GM12891 (cell line): ENCODE data around the gene CMTM2.

Experiments used
- DNase-seq: peaks from one replicate; pipeline ENCODE4 v3.0.0; 2011; ENCODE audit warnings: low spot score; ENCODE audit not compliant: insufficient read length
- FAIRE-seq: peaks from 2 replicates; lab custom pipeline; 2011; peaks lifted over from hg19 to GRCh38; lab: Jason Lieb, UNC
- PAX5 ChIP-seq: IDR thresholded peaks from 2 replicates; pipeline ENCODE4 v1.6.1; 2011; ENCODE audit warnings: low read length, moderate library complexity, mild to moderate bottlenecking; ENCODE audit not compliant: insufficient read depth, severe bottlenecking
- POLR2A ChIP-seq: IDR thresholded peaks from 2 replicates; pipeline ENCODE4 v1.6.1; 2011; ENCODE audit warnings: low read depth, low read length, control low read depth
- POLR2AphosphoS5 ChIP-seq: IDR thresholded peaks from 2 replicates; pipeline ENCODE4 v1.6.1; 2011; ENCODE audit warnings: low read depth, low read length, control low read depth
- POU2F2 ChIP-seq: IDR thresholded peaks from 2 replicates; pipeline ENCODE4 v1.6.1; 2011; ENCODE audit warnings: low read depth, mild to moderate bottlenecking, control low read depth, low read length, moderate library complexity
- SPI1 ChIP-seq: IDR thresholded peaks from 2 replicates; pipeline ENCODE4 v1.6.1; 2011; ENCODE audit warnings: low read depth, low read length, control low read depth
- TAF1 ChIP-seq: IDR thresholded peaks from 2 replicates; pipeline ENCODE4 v1.6.1; 2011; ENCODE audit warnings: low read depth, low read length, control low read depth

The CMTM2 gene

GRCh38 chr16:66544016-66544757 is 35.1 kb upstream of the CMTM2 start:
- no peak for DNase-seq

GRCh38 chr16:66547101-66547989 is 31.9 kb upstream of the CMTM2 start:
- TF ChIP-seq POLR2A (no peak), POLR2AphosphoS5 (no peak), POU2F2 (no peak), SPI1 (no peak), PAX5 (no peak), TAF1 (no peak)
- DNase-seq (no peak), FAIRE-seq (no peak)

More at GRCh38 chr16:66544016-66544757, 35.1 kb upstream of the CMTM2 start:
- no peak for TF ChIP-seq POLR2A
- no peak for TF ChIP-seq POU2F2
- TF ChIP-seq SPI1, result no peak
- no peak for TF ChIP-seq PAX5
- TF ChIP-seq TAF1, result no peak
- FAIRE-seq, result no peak

- DNase-seq (no peak), FAIRE-seq (no peak)
- no peak for TF ChIP-seq POLR2AphosphoS5
- no peak for TF ChIP-seq POU2F2
- no peak for TF ChIP-seq PAX5
- TF ChIP-seq TAF1, result no peak
Observed at GRCh38 chr16:66548068-66548467, 31.2 kb upstream of the CMTM2 start.

GRCh38 chr16:66548868-66549267 is 30.4 kb upstream of the CMTM2 start:
- DNase-seq (no peak), FAIRE-seq (no peak)
- TF ChIP-seq SPI1 (no peak), POLR2AphosphoS5 (no peak), POU2F2 (no peak), POLR2A (no peak)

GRCh38 chr16:66549284-66550131 is 29.8 kb upstream of the CMTM2 start, which contains the start of gene TK2:
TK2 (minus strand) TSS chr16:66550122; CDS start chr16:66550061, 61 bp downstream.
- TF ChIP-seq PAX5 (no peak), POLR2A (peak; percentile 36; the same call in 1 of the 2 replicates)
- DNase-seq, result peak; percentile 59
- peak; percentile 31 for FAIRE-seq

- FAIRE-seq, result peak; percentile 82
- DNase-seq, result peak; percentile 37
- TF ChIP-seq POLR2AphosphoS5 (no peak), PAX5 (no peak), SPI1 (no peak), POLR2A (no peak; the same call in 1 of the 2 replicates), POU2F2 (0 out of 2 replicates have a peak, but pooled peaks have one; percentile 28), TAF1 (peak; percentile 34; the same call in 1 of the 2 replicates)
Observed at GRCh38 chr16:66551348-66551759, 27.9 kb upstream of the CMTM2 start.

- FAIRE-seq, result no peak
- TF ChIP-seq TAF1 (no peak), POLR2AphosphoS5 (no peak), POLR2A (no peak), POU2F2 (no peak), SPI1 (no peak), PAX5 (no peak)
- no peak for DNase-seq
Observed at GRCh38 chr16:66551788-66552285, 27.4 kb upstream of the CMTM2 start.

GRCh38 chr16:66552286-66553177 is 26.7 kb upstream of the CMTM2 start, which contains the start of gene CKLF:
CKLF (plus strand) TSS chr16:66552576; CDS start chr16:66552716, 140 bp downstream.
- FAIRE-seq, result peak; percentile 97
- peak; percentile 89 for DNase-seq
- TF ChIP-seq POU2F2 (peak; percentile 78), PAX5 (no peak), POLR2AphosphoS5 (peak; percentile 93), TAF1 (peak; percentile 90), POLR2A (peak; percentile 90), SPI1 (no peak)
